IMR-90 (cell line): ENCODE data around the gene MRPL1. TPM values are rescaled to one million over a fixed set of nuclear protein-coding genes. Genes with fewer than 3 reads are reported as not detected.

Source experiments
- ATAC-seq: fragments of 200-7000 bp; cut with Tn5 transposase; 2 replicates; pipeline ENCODE4 v1.9.1; 2020; ENCODE audit warnings: low read depth, mild to moderate bottlenecking, moderate library complexity
- BruUV-seq: library from RNA; stranded (reverse); fragments of 400-500 nt; replicated peaks from 2 replicates; lab custom pipeline; 2021; lab: Mats Ljungman, UMichigan
- CTCF ChIA-PET: fragments of 300-600 bp; formaldehyde crosslinking; extraction: SDS; loops from one replicate; lab custom pipeline; 2021; ENCODE audit warnings: antibody characterized with exemption; lab: Yijun Ruan, JAX
- POLR2A ChIA-PET: fragments of 300-600 bp; sonication (Branson Sonifier 250); formaldehyde crosslinking; loops from one replicate; lab custom pipeline; 2022; ENCODE audit warnings: antibody characterized with exemption; ENCODE audit not compliant: unreplicated experiment; lab: Charles Lee
- DNase-seq: peaks from one replicate; pipeline ENCODE4 v3.0.0; 2013
- H2AFZ ChIP-seq: replicated peaks from 2 replicates; pipeline ENCODE3; 2013; ENCODE audit warnings: low read length, mild to moderate bottlenecking; ENCODE audit not compliant: poor library complexity
- H2AK5ac ChIP-seq: 2 replicates; pipeline ENCODE4 v1.6.1; 2013; ENCODE audit warnings: low read depth, low read length, inconsistent platforms
- H2AK9ac ChIP-seq: replicated peaks from 2 replicates; pipeline ENCODE3; 2013; ENCODE audit warnings: mild to moderate bottlenecking, low read depth, low read length, moderate library complexity; ENCODE audit not compliant: poor library complexity
- H2BK120ac ChIP-seq: 2 replicates; pipeline ENCODE4 v1.6.1; 2013; ENCODE audit warnings: low read depth, low read length, inconsistent platforms
- H2BK15ac ChIP-seq: 3 replicates; pipeline ENCODE4 v1.6.1; 2013; ENCODE audit warnings: low read depth, low read length, inconsistent platforms
- H2BK20ac ChIP-seq: 2 replicates; pipeline ENCODE4 v1.6.1; 2013; ENCODE audit warnings: low read depth, mild to moderate bottlenecking, inconsistent platforms, low read length, moderate library complexity
- H2BK5ac ChIP-seq: 2 replicates; pipeline ENCODE4 v1.6.1; 2013; ENCODE audit warnings: mild to moderate bottlenecking, low read depth, low read length, inconsistent platforms; ENCODE audit not compliant: poor library complexity, severe bottlenecking
- H3K14ac ChIP-seq: replicated peaks from 2 replicates; pipeline ENCODE4 v1.6.1; 2013; ENCODE audit warnings: low read depth, low read length, inconsistent platforms
- H3K18ac ChIP-seq: 2 replicates; pipeline ENCODE4 v1.6.1; 2013; ENCODE audit warnings: low read depth, low read length, control low read depth
- H3K23ac ChIP-seq: 2 replicates; pipeline ENCODE4 v1.6.1; 2013; ENCODE audit warnings: low read depth, low read length, inconsistent platforms
- H3K27ac ChIP-seq: 2 replicates; pipeline ENCODE4 v1.5.1; 2013; ENCODE audit warnings: mild to moderate bottlenecking, control low read depth, low read length; ENCODE audit not compliant: insufficient read depth
- H3K27me3 ChIP-seq: 2 replicates; pipeline ENCODE4 v1.6.1; 2013; ENCODE audit warnings: low read length; ENCODE audit not compliant: control insufficient read depth, insufficient read depth
- H3K36me3 ChIP-seq: 2 replicates; pipeline ENCODE4 v1.6.1; 2013; ENCODE audit warnings: low read length, mixed read lengths; ENCODE audit not compliant: control insufficient read depth, insufficient read depth
- H3K4ac ChIP-seq: 2 replicates; pipeline ENCODE4 v1.6.1; 2013; ENCODE audit warnings: low read depth, low read length, inconsistent platforms
- H3K4me1 ChIP-seq: 2 replicates; pipeline ENCODE4 v1.6.1; 2013; ENCODE audit warnings: low read length, mixed read lengths; ENCODE audit not compliant: control insufficient read depth, insufficient read depth
- H3K4me2 ChIP-seq: 2 replicates; pipeline ENCODE4 v1.6.1; 2013; ENCODE audit warnings: low read depth, mild to moderate bottlenecking, control low read depth, low read length, moderate library complexity
- H3K4me3 ChIP-seq: 2 replicates; pipeline ENCODE4 v1.5.1; 2013; ENCODE audit warnings: low read depth, mild to moderate bottlenecking, control low read depth, low read length, moderate library complexity; ENCODE audit not compliant: insufficient read depth
- H3K56ac ChIP-seq: 2 replicates; pipeline ENCODE4 v1.6.1; 2013; ENCODE audit warnings: low read length, inconsistent platforms; ENCODE audit not compliant: insufficient read depth; ENCODE audit errors: extremely low read depth
- H3K79me1 ChIP-seq, 2 experiments: 2 replicates each; pipeline ENCODE4 v1.6.1; 2013; ENCODE audit warnings: low read length in 2 of 2, inconsistent platforms in 1 of 2, low read depth in 1 of 2
- H3K9ac ChIP-seq: 2 replicates; pipeline ENCODE4 v1.6.1; 2013; ENCODE audit warnings: low read depth, low read length, control low read depth
- H3K9me1 ChIP-seq: 2 replicates; pipeline ENCODE4 v1.6.1; 2013; ENCODE audit warnings: low read length, inconsistent platforms; ENCODE audit not compliant: insufficient read depth
- H3K9me3 ChIP-seq: 2 replicates; pipeline ENCODE4 v1.6.1; 2013; ENCODE audit warnings: low read length; ENCODE audit not compliant: control insufficient read depth, insufficient read depth
- H4K20me1 ChIP-seq: 2 replicates; pipeline ENCODE4 v1.6.1; 2013; ENCODE audit warnings: low read length, inconsistent platforms; ENCODE audit not compliant: insufficient read depth
- H4K5ac ChIP-seq: 2 replicates; pipeline ENCODE4 v1.6.1; 2013; ENCODE audit warnings: mild to moderate bottlenecking, low read depth, low read length, control low read depth
- H4K8ac ChIP-seq, 2 experiments: 2 replicates each; pipeline ENCODE4 v1.6.1; 2013; ENCODE audit warnings: low read depth in 2 of 2, low read length in 2 of 2, control low read depth in 1 of 2, inconsistent platforms in 1 of 2
- H4K91ac ChIP-seq: 2 replicates; pipeline ENCODE4 v1.6.1; 2013; ENCODE audit warnings: low read depth, low read length, inconsistent platforms; ENCODE audit not compliant: insufficient read depth
- BHLHE40 ChIP-seq: fragments of 150-350 bp; IDR thresholded peaks from 2 replicates; pipeline ENCODE4 v1.6.1; 2016; ENCODE audit warnings: mild to moderate bottlenecking, low read depth, low read length
- CHD1 ChIP-seq: IDR thresholded peaks from 2 replicates; pipeline ENCODE4 v1.6.1; 2012; ENCODE audit warnings: low read depth, low read length, improper control_type of control experiment
- CTCF ChIP-seq: conservative IDR thresholded peaks from 2 replicates; pipeline ENCODE4 v1.5.1; 2012; ENCODE audit warnings: mild to moderate bottlenecking, low read depth, low read length, improper control_type of control experiment
- FOS ChIP-seq: fragments of 150-350 bp; IDR thresholded peaks from 2 replicates; pipeline ENCODE4 v1.6.1; 2016; ENCODE audit warnings: low read depth, low read length
- MAFK ChIP-seq: IDR thresholded peaks from 2 replicates; pipeline ENCODE4 v1.6.1; 2012; ENCODE audit warnings: low read depth, low read length, improper control_type of control experiment
- MAZ ChIP-seq: IDR thresholded peaks from 2 replicates; pipeline ENCODE4 v1.6.1; 2012; ENCODE audit warnings: low read depth, mild to moderate bottlenecking, low read length, improper control_type of control experiment, moderate library complexity, borderline replicate concordance
- MXI1 ChIP-seq: IDR thresholded peaks from 2 replicates; pipeline ENCODE4 v1.6.1; 2012; ENCODE audit warnings: low read depth, mild to moderate bottlenecking, low read length, moderate library complexity, borderline replicate concordance
- NFE2L2 ChIP-seq: fragments of 150-350 bp; IDR thresholded peaks from 2 replicates; pipeline ENCODE4 v1.6.1; 2016; ENCODE audit warnings: low read depth, mild to moderate bottlenecking, low read length
- POLR2A ChIP-seq: IDR thresholded peaks from 2 replicates; pipeline ENCODE4 v1.6.1; 2012; ENCODE audit warnings: mild to moderate bottlenecking, low read depth, low read length
- RAD21 ChIP-seq: IDR thresholded peaks from 2 replicates; pipeline ENCODE4 v1.6.1; 2012; ENCODE audit warnings: low read length, improper control_type of control experiment
- RCOR1 ChIP-seq: IDR thresholded peaks from 2 replicates; pipeline ENCODE4 v1.6.1; 2012; ENCODE audit warnings: mild to moderate bottlenecking, low read length, improper control_type of control experiment; ENCODE audit not compliant: insufficient replicate concordance
- RFX5 ChIP-seq: IDR thresholded peaks from 2 replicates; pipeline ENCODE4 v1.8.0; 2012; ENCODE audit warnings: low read depth, mild to moderate bottlenecking, low read length, moderate library complexity
- SMC3 ChIP-seq: fragments of 150-350 bp; IDR thresholded peaks from 2 replicates; pipeline ENCODE4 v1.6.1; 2016; ENCODE audit warnings: low read depth, mild to moderate bottlenecking, antibody characterized with exemption, low read length, moderate library complexity
- WGBS, 2 experiments: methylation state at CpG; one replicate each; pipeline versions ENCODE4 v1.1.5 to v1.1.7; 2013; ENCODE audit warnings: missing lambda C conversion rate in 2 of 2; ENCODE audit not compliant: insufficient read length in 1 of 2; ENCODE audit errors: extremely low coverage in 2 of 2; 5-methylcytosine and 5-hydroxymethylcytosine counted together
- dilution Hi-C: fragments of 300-500 bp; cut with HindIII; formaldehyde crosslinking; loops from one replicate; pipeline ENCODE4 v1.14.3; 2018; ENCODE audit warnings: low sequenced_read_pairs; ENCODE audit not compliant: unreplicated experiment
- in situ Hi-C: fragments of 300-500 bp; cut with MboI; formaldehyde crosslinking; loops from 3 replicates; pipeline ENCODE4 v1.14.3; 2019; ENCODE audit warnings: low sequenced_read_pairs, inconsistent platforms, mixed read lengths
- intact Hi-C: fragments of 100-400 bp; cut with micrococcal nuclease; formaldehyde crosslinking; loops from 2 replicates; pipeline ENCODE4 v1.10.0; 2022
- polyA plus RNA-seq, 3 experiments: library from polyadenylated mRNA; depleted of rRNA; stranded (reverse); fragments of >200 nt; gene quantifications; 2 replicates each; pipeline ENCODE4 v1.2.3, GENCODE V29; 2012; ENCODE audit warnings: low replicate concordance in 1 of 3
- total RNA-seq: library from RNA; depleted of rRNA; stranded (reverse); fragments of >200 nt; gene quantifications from 2 replicates; pipeline ENCODE4 v1.2.3, GENCODE V29; 2012
- TF ChIP-seq, protein P1 (sequence below): fragments of 150-350 bp; IDR thresholded peaks from 2 replicates; pipeline ENCODE4 v1.6.1; 2016; ENCODE audit warnings: low read depth, mild to moderate bottlenecking, low read length, moderate library complexity, borderline replicate concordance

Gene MRPL1
- total and polyA plus RNA-seq, 2 of the 4 experiments (the other 2 are of a cell fraction) = 13.4 to 22.5 TPM

DNA sequence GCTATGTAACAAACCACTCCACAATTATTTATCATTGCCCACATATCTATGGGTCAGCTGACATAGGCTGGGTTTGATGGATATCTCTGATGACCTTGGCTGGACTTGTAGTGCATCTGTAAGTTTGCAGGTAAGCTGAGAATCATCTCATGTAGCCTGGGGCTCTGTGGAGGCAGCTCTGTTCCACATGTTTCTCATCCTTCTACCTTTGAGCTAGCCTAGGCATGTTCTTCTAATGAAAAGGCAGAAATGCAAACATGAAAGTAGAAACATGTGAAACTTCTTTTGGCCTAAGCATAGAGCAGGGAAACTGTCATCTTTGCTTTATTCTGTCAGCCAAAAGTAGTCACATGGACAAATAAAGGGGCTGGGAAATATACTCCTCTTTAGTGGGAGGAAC lies 18.2 kb downstream of the MRPL1 start (continued):
- TF ChIP-seq RAD21 (no peak), MAFK (no peak), BHLHE40 (no peak)

GRCh38 chr4:77881460-77882295 lies 19.0 kb downstream of the MRPL1 start:
- Histone ChIP-seq H4K20me1 (no peaks in the 10 kb centered on the region; the same call in 1 of the 2 replicates), H3K27ac (no peak overlapping the region), H3K9ac (no peak overlapping the region), H3K23ac (no peak overlapping the region), H3K56ac (no peak overlapping the region), H3K18ac (no peak overlapping the region), H2BK120ac (no peak overlapping the region), H4K91ac (no peak overlapping the region), H2AK5ac (no peak overlapping the region), H3K4me1 (peaks cover 2% of the 10 kb centered on the region; the same call in 1 of the 2 replicates), H3K36me3 (peaks cover 9% of the 10 kb centered on the region), H3K4me3 (no peak overlapping the region), H3K4ac (no peak overlapping the region), H2BK5ac (no peak overlapping the region), H2AK9ac (no peak overlapping the region), H2AFZ (no peak overlapping the region), H3K9me1 (no peaks in the 10 kb centered on the region), H3K27me3 (no peaks in the 10 kb centered on the region), H2BK20ac (no peak overlapping the region), H4K5ac (no peak overlapping the region), H3K14ac (no peak overlapping the region), H3K79me1 (peaks cover 13 to 34% of the 10 kb centered on the region in 2 experiments), H3K9me3 (no peaks in the 10 kb centered on the region), H4K8ac (no peak overlapping the region), H3K4me2 (no peak overlapping the region), H2BK15ac (no peak overlapping the region)
- dilution Hi-C loops = no loop called here
- ATAC-seq (no peak), DNase-seq (peak; percentile 52)
- CTCF ChIA-PET = interaction anchor here (0.6 to 1.0 kb wide), 2 partner anchors 10 to 12 kb away, joined by 3 read pairs; no protein-coding TSS in a partner anchor
- POLR2A ChIA-PET = interaction anchor here (0.6 kb wide), 1 partner anchor 11 kb away, joined by 5 read pairs; no protein-coding TSS in a partner anchor
- WGBS, 2 experiments = 73% methylated on average over 6 of the region's 8 CpGs; no CpG with 5 or more reads in 1 of the 2 experiments
- in situ Hi-C loops = no loop called here
- intact Hi-C loops = no loop called here
- no TSS peak for BruUV-seq
- no peak for TF ChIP-seq MAFK
- TF ChIP-seq RFX5 = no peak
- TF ChIP-seq NFE2L2 = no peak
- no peak for TF ChIP-seq RAD21
- TF ChIP-seq, protein P1, sequence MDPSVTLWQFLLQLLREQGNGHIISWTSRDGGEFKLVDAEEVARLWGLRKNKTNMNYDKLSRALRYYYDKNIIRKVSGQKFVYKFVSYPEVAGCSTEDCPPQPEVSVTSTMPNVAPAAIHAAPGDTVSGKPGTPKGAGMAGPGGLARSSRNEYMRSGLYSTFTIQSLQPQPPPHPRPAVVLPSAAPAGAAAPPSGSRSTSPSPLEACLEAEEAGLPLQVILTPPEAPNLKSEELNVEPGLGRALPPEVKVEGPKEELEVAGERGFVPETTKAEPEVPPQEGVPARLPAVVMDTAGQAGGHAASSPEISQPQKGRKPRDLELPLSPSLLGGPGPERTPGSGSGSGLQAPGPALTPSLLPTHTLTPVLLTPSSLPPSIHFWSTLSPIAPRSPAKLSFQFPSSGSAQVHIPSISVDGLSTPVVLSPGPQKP = no peak
- no peak for TF ChIP-seq FOS
- no peak for TF ChIP-seq RCOR1
- no peak for TF ChIP-seq CHD1
- TF ChIP-seq CTCF = no peak
- no peak for TF ChIP-seq MAZ
- no peak for TF ChIP-seq POLR2A
- no peak for TF ChIP-seq MXI1
- TF ChIP-seq SMC3 = no peak
